ENCODE results near the gene CSAG3.
"Not testable (repeated sequence)": the region's sequence is repeated elsewhere in the genome, so short reads cannot be mapped to it uniquely, and the experiment has no call there.

DNA sequence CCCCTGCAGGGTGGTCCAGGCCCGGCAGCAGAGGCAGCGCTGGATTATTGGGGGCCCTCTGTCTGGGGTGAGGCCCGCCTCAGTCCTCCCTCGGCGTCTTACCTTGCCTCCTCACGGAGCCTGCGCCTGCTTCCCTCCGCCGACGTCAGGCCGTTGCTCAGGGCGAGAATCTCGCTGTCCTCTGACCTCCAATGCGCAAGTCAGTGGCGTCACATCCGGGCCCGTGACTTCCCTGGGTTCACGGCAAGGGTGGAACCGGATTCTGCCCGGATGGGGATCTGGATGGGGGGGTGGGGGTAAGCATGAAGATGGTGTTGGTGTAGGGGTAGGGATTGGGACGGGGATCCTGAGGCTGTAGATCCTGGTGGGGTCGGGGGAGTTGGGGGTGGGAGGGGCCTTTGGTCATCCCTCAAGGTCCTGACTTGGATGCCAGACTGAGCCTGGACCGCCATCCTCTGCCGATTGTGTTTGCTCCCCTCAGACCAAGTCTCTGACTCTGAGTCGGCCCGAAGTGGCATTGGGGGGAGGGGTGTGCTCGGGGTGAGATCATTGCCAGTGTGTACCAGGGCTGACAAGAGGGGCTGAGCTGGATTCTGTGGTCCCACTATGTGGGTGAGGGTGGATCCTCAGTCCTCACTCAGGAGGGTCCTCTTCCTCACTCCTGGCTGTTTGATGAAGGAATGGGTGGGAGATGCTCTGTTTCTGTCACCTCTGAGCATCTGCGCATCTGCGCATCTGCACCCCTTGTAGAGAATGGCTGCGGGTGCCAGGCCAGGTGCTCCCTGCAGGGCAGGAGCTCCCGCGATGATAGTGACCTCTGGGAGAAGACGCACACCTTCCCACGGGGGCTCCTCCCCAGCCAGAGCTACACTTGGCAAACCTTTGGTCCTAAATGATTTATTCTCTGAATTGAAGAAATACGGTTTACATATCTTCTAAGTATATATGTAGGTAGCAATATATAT lies 5.0 kb upstream of the CSAG3 start, which contains the start of gene MAGEA2:
- TF ChIP-seq, protein P1, sequence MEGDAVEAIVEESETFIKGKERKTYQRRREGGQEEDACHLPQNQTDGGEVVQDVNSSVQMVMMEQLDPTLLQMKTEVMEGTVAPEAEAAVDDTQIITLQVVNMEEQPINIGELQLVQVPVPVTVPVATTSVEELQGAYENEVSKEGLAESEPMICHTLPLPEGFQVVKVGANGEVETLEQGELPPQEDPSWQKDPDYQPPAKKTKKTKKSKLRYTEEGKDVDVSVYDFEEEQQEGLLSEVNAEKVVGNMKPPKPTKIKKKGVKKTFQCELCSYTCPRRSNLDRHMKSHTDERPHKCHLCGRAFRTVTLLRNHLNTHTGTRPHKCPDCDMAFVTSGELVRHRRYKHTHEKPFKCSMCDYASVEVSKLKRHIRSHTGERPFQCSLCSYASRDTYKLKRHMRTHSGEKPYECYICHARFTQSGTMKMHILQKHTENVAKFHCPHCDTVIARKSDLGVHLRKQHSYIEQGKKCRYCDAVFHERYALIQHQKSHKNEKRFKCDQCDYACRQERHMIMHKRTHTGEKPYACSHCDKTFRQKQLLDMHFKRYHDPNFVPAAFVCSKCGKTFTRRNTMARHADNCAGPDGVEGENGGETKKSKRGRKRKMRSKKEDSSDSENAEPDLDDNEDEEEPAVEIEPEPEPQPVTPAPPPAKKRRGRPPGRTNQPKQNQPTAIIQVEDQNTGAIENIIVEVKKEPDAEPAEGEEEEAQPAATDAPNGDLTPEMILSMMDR (IDR thresholded peaks at IDR 0.05) = not testable (repeated sequence)
- TF ChIP-seq POLR2A (IDR thresholded peaks at IDR 0.05); EP300 (IDR thresholded peaks at IDR 0.05; ENCODE audit: low read depth); POLR2AphosphoS5 (IDR thresholded peaks at IDR 0.05): not testable (repeated sequence)
